H9 (cell line): ENCODE data around the gene PBX1. TPM values are rescaled to one million over a fixed set of nuclear protein-coding genes. Genes with fewer than 3 reads are reported as not detected.

Source experiments
- DNase-seq: peaks from one replicate; pipeline ENCODE4 v3.0.0-alpha.2; 2017
- H2AFZ ChIP-seq: one replicate; pipeline ENCODE4 v1.6.1; 2013; ENCODE audit warnings: mild to moderate bottlenecking, low read length, control low read depth, moderate library complexity
- H2AK5ac ChIP-seq: 2 replicates; pipeline ENCODE4 v1.6.1; 2013; ENCODE audit warnings: low read length, control low read depth, mixed read lengths; ENCODE audit not compliant: insufficient read length
- H2BK120ac ChIP-seq: one replicate; pipeline ENCODE4 v1.6.1; 2013; ENCODE audit warnings: low read depth, mild to moderate bottlenecking, low read length, control low read depth, inconsistent platforms; ENCODE audit not compliant: poor library complexity, severe bottlenecking
- H2BK12ac ChIP-seq: 2 replicates; pipeline ENCODE4 v1.6.1; 2013; ENCODE audit warnings: low read length, control low read depth, mixed read lengths, low read depth; ENCODE audit not compliant: insufficient read length
- H2BK15ac ChIP-seq: 2 replicates; pipeline ENCODE4 v1.6.1; 2013; ENCODE audit warnings: low read depth, low read length, control low read depth
- H2BK20ac ChIP-seq: one replicate; pipeline ENCODE4 v1.6.1; 2013; ENCODE audit warnings: low read depth, mild to moderate bottlenecking, low read length, control low read depth, inconsistent platforms; ENCODE audit not compliant: poor library complexity, severe bottlenecking
- H2BK5ac ChIP-seq: 2 replicates; pipeline ENCODE4 v1.6.1; 2013; ENCODE audit warnings: low read length, control low read depth, mixed read lengths; ENCODE audit not compliant: insufficient read length
- H3K14ac ChIP-seq: 2 replicates; pipeline ENCODE4 v1.6.1; 2013; ENCODE audit warnings: low read length, control low read depth; ENCODE audit not compliant: insufficient read depth
- H3K18ac ChIP-seq: 2 replicates; pipeline ENCODE4 v1.6.1; 2013; ENCODE audit warnings: low read depth, mild to moderate bottlenecking, mixed read lengths, low read length, control low read depth; ENCODE audit not compliant: insufficient read length
- H3K23ac ChIP-seq: 2 replicates; pipeline ENCODE4 v1.6.1; 2013; ENCODE audit warnings: low read length, control low read depth, mixed read lengths, low read depth; ENCODE audit not compliant: insufficient read length
- H3K23me2 ChIP-seq: 2 replicates; pipeline ENCODE4 v1.6.1; 2013; ENCODE audit warnings: low read depth, mild to moderate bottlenecking, mixed read lengths, low read length, control low read depth; ENCODE audit not compliant: insufficient read length, poor library complexity, severe bottlenecking
- H3K27ac ChIP-seq: 2 replicates; pipeline ENCODE4 v1.5.1; 2013; ENCODE audit warnings: low read length, control low read depth, mixed read lengths, low read depth; ENCODE audit not compliant: insufficient read length
- H3K27me3 ChIP-seq: 2 replicates; pipeline ENCODE4 v1.6.1; 2013; ENCODE audit warnings: low read length, control low read depth, inconsistent platforms; ENCODE audit not compliant: insufficient read depth
- H3K4ac ChIP-seq: 2 replicates; pipeline ENCODE4 v1.6.1; 2013; ENCODE audit warnings: low read depth, mild to moderate bottlenecking, control low read depth, inconsistent platforms, low read length, moderate library complexity
- H3K4me1 ChIP-seq: 2 replicates; pipeline ENCODE4 v1.6.1; 2013; ENCODE audit warnings: low read length, control low read depth, inconsistent platforms; ENCODE audit not compliant: insufficient read depth
- H3K4me2 ChIP-seq: 2 replicates; pipeline ENCODE4 v1.6.1; 2013; ENCODE audit warnings: low read length, control low read depth, mixed read lengths; ENCODE audit not compliant: insufficient read length, insufficient read depth
- H3K56ac ChIP-seq: 2 replicates; pipeline ENCODE4 v1.6.1; 2013; ENCODE audit warnings: low read depth, mild to moderate bottlenecking, mixed read lengths, low read length, control low read depth; ENCODE audit not compliant: insufficient read length
- H3K79me1 ChIP-seq: 2 replicates; pipeline ENCODE4 v1.6.1; 2013; ENCODE audit warnings: low read depth, mild to moderate bottlenecking, moderate library complexity, low read length, control low read depth, inconsistent platforms; ENCODE audit not compliant: insufficient read depth, poor library complexity, severe bottlenecking
- H3K79me2 ChIP-seq: 2 replicates; pipeline ENCODE4 v1.6.1; 2013; ENCODE audit warnings: low read length, control low read depth, inconsistent platforms; ENCODE audit not compliant: insufficient read depth
- H3K9ac ChIP-seq: 2 replicates; pipeline ENCODE4 v1.6.1; 2013; ENCODE audit warnings: low read length, control low read depth, mixed read lengths; ENCODE audit not compliant: insufficient read length; ENCODE audit errors: extremely low read depth
- H3K9me3 ChIP-seq: one replicate; pipeline ENCODE4 v1.6.1; 2013; ENCODE audit warnings: low read depth, low read length, inconsistent platforms; ENCODE audit not compliant: control insufficient read depth
- H3T11ph ChIP-seq: one replicate; pipeline ENCODE4 v1.6.1; 2013; ENCODE audit warnings: mild to moderate bottlenecking, low read length, control low read depth, inconsistent platforms
- H4K20me1 ChIP-seq: one replicate; pipeline ENCODE4 v1.6.1; 2013; ENCODE audit not compliant: control insufficient read depth, insufficient read length, insufficient read depth
- H4K5ac ChIP-seq: 2 replicates; pipeline ENCODE4 v1.6.1; 2013; ENCODE audit warnings: low read depth, mild to moderate bottlenecking, mixed read lengths, low read length, control low read depth; ENCODE audit not compliant: insufficient read length
- H4K8ac ChIP-seq: replicated peaks from 2 replicates; pipeline ENCODE4 v1.6.1; 2013; ENCODE audit warnings: low read length, control low read depth, mixed read lengths, low read depth; ENCODE audit not compliant: insufficient read length
- H4K91ac ChIP-seq: 2 replicates; pipeline ENCODE4 v1.6.1; 2013; ENCODE audit warnings: low read depth, mild to moderate bottlenecking, moderate library complexity, mixed read lengths, low read length, control low read depth; ENCODE audit not compliant: insufficient read length
- H3K27ac Mint-ChIP-seq, 3 experiments: 2 replicates in 2 of 3; 3 replicates in 1 of 3; pipeline ENCODE4 v1.8.0; 2020 to 2021; ENCODE audit warnings: mixed read lengths in 3 of 3, mild to moderate bottlenecking in 1 of 3, moderate library complexity in 1 of 3
- H3K27me3 Mint-ChIP-seq: 2 replicates; pipeline ENCODE4 v1.8.0; 2021; ENCODE audit warnings: low read depth, mild to moderate bottlenecking, moderate library complexity, mixed read lengths
- H3K36me3 Mint-ChIP-seq, 3 experiments: 2 replicates in 2 of 3; 3 replicates in 1 of 3; pipeline ENCODE4 v1.8.0; 2020 to 2021; ENCODE audit warnings: low read depth in 3 of 3, mixed read lengths in 3 of 3; ENCODE audit not compliant: insufficient read depth in 1 of 3
- H3K4me1 Mint-ChIP-seq, 2 experiments: 2 replicates each; pipeline ENCODE4 v1.8.0; 2020; ENCODE audit warnings: mixed read lengths in 2 of 2
- H3K4me3 Mint-ChIP-seq, 2 experiments: 2 replicates in 1 of 2; 3 replicates in 1 of 2; pipeline ENCODE4 v1.8.0; 2020 to 2021; ENCODE audit warnings: mild to moderate bottlenecking in 2 of 2, mixed read lengths in 2 of 2, moderate library complexity in 1 of 2
- H3K9me3 Mint-ChIP-seq, 2 experiments: 2 replicates in 1 of 2; 3 replicates in 1 of 2; pipeline ENCODE4 v1.8.0; 2020; ENCODE audit warnings: mild to moderate bottlenecking in 2 of 2, mixed read lengths in 2 of 2, moderate library complexity in 1 of 2
- CTCF ChIP-seq: fragments of 200-600 bp; sonication (generic); conservative IDR thresholded peaks from 3 replicates; pipeline ENCODE4 v1.8.0; 2021; ENCODE audit warnings: antibody characterized with exemption, mild to moderate bottlenecking
- WGBS: extraction: QIAGEN DNeasy Blood & Tissue Kit; methylation state at CpG from one replicate; pipeline ENCODE4 v1.1.7; 2013; ENCODE audit warnings: missing lambda C conversion rate, low lambda C conversion rate, mixed read lengths; ENCODE audit not compliant: insufficient read length; ENCODE audit errors: extremely low coverage; 5-methylcytosine and 5-hydroxymethylcytosine counted together
- total RNA-seq: library from RNA; stranded (reverse); gene quantifications from 2 replicates; pipeline ENCODE4 v1.2.1, GENCODE V29; 2021

Gene PBX1
- total RNA-seq, 1 experiment from 2014 or later, result 142 TPM

GRCh38 chr1:164731161-164731876, 172.3 kb downstream of the PBX1 start:
- Mint-ChIP-seq H3K4me3 (no peak overlapping the region), H3K36me3 (0 out of 7 replicates have a peak, but pooled peaks cover 0 to 1% (median 0%) of the 10 kb centered on the region in 3 experiments), H3K4me1 (peaks cover 47 to 51% of the 10 kb centered on the region in 2 experiments), H3K27ac (peak overlapping the region; percentile 66 to 80 (median 75); a peak in 5 of 7 replicates), H3K27me3 (no peaks in the 10 kb centered on the region), H3K9me3 (no peaks in the 10 kb centered on the region)
- Histone ChIP-seq H3K4ac (no peak overlapping the region), H3K27ac (no peak overlapping the region), H2BK15ac (no peak overlapping the region), H3K27me3 (no peaks in the 10 kb centered on the region), H2AK5ac (no peak overlapping the region), H3K9ac (no peak overlapping the region), H2BK20ac (no peak overlapping the region), H3K79me2 (peaks cover 3% of the 10 kb centered on the region; the same call in 1 of the 2 replicates), H3K23ac (no peak overlapping the region), H3K4me2 (no peak overlapping the region), H3K14ac (no peak overlapping the region; the same call in 1 of the 2 replicates), H3K79me1 (peaks cover 4% of the 10 kb centered on the region), H3T11ph (no peak overlapping the region), H2BK12ac (no peak overlapping the region), H4K5ac (no peak overlapping the region), H3K18ac (no peak overlapping the region), H3K4me1 (no peaks in the 10 kb centered on the region), H4K91ac (no peak overlapping the region), H2AFZ (no peak overlapping the region), H2BK5ac (no peak overlapping the region), H3K23me2 (no peaks in the 10 kb centered on the region), H3K56ac (no peak overlapping the region), H3K9me3 (no peaks in the 10 kb centered on the region), H4K8ac (no peak overlapping the region), H2BK120ac (no peak overlapping the region), H4K20me1 (no peaks in the 10 kb centered on the region)
- no peak for TF ChIP-seq CTCF
- no CpG with 5 or more reads among the region's 11 CpGs for WGBS
- no peak for DNase-seq
